Measurements from ENCODE around the gene SLBP.

- TF ChIP-seq CTCF (IDR thresholded peaks at IDR 0.05 in 8 of 11, conservative IDR thresholded peaks at IDR 0.05 in 3 of 11) (no peak), POLR2AphosphoS5 (IDR thresholded peaks at IDR 0.05) (no peak), POLR2A (IDR thresholded peaks at IDR 0.05) (no peak)
These were observed 60.0 kb downstream of the SLBP start for GRCh38 chr4:1652088-1652487.

Data from spleen (tissue), 7 donors.